Activated CD8-positive, alpha-beta memory T cell treated with anti-CD3 and anti-CD28 coated beads for 24 hours (primary cell): ENCODE data around the gene RAB40B.

ENCODE experiments used
- DNase-seq: peaks from one replicate; pipeline ENCODE4 v3.0.0-alpha.2; 2020

RAB40B gene

DNA sequence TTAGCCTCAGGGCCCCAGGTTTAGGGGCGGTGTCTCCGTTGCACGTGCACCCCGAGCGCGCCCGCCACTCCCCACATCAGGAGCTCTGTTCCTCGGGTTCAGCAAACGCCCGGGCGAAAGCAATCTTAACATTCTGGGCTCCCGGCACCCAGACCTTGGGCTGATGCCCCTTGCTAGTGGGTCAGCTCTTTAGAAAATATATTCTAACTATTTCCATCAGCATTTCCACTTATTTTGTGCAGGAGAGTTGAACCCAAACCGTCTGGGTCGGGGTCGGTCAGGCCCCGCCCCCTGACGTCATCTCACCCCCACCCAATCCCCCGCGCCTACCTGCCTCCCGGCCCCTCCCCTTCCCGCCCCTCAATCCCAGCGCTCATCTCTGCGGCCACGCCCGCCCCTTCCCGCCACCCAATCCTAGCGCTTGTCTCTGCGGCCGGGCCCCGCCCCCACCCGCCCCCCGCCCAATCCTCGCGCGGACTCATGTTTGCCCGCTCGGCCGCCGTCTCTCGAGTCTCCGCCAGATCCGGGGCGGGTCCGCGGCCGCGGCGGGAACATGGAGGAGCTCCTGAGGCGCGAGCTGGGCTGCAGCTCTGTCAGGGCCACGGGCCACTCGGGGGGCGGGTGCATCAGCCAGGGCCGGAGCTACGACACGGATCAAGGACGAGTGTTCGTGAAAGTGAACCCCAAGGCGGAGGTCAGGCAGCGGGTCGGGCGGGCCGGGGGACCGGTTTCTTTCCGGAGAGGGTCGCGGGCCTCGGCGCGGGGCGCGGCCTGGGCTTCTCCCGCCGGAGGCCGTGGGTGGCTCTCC, 17.9 kb upstream of the RAB40B start, which contains the start of gene FN3KRP:
FN3KRP (plus strand) TSS at position 504 of the 808 bp plus-strand sequence; CDS start at position 554, 50 bp downstream.
- DNase-seq, result peak; percentile 92

DNA sequence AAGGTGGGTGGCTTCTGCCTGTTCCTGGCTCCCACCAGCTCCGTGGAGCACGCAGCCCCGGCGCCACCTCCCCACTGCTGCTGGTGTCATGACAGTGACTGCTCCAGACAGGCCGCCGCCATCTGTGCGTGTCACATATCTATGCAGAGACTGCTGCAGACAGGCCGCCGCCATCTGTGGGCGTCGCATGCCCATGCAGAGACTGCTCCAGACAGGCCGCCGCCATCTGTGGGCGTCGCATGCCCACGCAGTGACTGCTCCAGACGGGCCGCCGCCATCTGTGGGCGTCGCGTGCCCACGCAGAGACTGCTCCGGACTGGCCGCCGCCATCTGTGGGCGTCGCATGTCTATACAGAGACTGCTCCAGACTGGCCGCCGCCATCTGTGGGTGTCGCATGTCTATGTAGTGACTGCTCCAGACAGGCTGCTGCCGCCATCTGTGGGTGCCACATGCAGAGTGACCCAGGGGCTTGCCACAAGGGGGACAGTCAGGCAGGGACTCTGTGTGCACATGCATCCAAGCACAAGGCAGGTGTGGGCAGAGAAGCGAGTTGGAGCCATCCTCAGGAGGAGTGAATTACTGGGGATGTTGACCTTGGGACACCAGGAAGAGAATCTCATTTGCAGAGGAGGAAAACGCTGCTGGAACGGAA, 14.7 kb upstream of the RAB40B start:
- DNase-seq, result no peak

DNA sequence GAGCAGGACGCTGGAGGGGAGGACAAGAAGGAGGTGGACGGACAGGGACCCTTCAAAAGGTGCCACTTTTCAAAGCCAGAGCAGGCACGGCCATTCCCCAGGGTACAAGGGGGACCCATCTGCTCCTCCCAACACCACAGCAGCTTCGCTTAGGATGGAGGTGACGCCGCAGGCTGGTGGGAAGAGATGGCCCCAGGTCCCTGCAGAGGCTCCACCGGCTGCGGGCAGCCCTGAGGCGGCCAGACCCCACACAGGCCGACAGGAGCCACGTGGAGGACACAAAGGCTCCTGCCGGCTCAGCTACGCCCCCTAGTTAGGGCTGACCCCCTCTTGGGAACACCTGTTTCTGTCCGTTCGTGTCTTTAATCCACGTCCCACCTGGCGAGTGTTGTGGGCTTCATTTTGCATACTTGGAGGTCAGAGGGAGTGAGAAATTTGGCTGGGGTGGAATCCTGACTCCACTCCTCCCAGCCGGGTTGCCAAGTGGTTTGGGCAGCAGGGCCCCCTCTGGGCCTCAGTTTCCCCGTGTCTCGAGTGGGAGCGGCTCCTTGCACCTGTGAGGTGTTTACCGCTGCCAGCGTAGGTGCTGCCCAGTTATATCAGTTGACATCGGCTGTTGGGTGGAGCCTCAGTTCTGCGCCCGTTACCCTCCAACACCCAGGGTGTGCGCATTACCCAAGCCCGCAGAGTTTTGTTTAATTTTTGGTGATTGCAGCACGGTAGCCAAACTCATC, 12.2 kb upstream of the RAB40B start:
- no peak for DNase-seq

DNA sequence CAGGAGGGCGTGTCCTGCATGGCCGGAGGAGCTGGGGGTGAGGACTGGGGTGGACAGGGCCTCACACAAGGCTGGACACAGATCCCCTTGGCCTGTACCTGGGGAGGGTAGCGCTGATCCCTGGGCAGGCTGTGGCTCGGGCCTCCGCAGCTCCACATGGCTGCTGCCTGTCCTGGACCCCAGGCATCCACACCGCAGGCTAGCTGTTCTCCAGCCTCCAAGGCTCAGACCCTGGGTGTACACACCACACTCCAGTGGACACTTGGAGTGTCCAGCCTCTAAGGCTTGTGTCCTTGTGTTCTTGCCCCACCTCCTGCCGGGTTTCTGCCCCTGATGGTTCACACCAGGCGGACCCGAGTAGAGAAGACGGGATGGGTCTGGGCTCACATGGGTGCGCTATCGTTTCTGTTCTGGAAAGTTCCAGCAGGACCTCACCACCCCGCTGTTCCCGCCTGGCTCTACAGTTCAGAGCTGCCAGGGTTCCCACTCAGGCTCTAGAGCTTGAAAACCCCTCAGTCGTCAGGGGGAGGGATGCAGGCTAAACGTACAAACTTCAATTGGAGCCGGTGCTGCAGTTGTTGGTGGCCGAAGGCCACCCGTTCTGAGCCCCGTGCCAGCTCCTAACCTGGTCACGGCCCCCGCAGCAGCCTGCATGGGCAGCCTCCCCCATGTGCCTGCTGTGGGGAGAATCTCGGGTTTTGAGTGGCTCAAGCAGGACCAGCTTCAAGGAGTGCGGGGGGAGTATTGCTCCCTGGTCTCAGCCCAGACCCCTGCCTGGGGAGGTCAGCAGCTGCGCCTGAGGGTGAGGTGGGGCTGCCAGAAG, 11.4 kb upstream of the RAB40B start:
- DNase-seq, result no peak

DNA sequence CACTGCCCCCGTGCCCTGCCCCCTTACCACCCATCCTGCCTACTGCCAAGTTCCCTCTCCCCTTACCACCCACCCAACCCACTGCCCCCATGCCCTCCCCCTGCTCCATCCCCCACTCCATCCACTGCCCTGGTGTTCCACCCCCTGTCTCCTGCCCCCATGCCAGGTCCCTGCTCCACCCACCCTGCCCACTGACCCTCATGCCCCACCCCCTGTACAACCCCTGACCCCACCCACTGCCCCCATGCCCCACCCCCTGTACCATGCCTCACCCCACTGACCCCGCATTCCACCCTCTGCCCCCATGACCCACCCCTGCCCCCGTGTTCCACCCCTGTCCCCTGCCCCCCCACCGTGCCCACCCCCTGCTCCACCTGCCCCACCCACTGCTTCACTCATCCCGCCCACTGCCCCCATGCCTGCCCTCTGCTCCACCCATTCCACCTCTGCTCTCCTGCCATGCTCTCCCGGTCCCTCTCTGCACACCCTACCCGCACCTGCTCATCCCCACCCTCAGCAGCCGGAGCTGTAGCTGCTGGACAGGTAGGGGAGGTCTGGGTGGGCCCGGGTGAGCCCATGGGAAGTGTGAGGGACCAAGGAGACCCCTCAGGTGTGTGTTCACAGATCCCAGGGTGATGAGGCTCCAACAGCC, 10.7 kb upstream of the RAB40B start:
- DNase-seq, result no peak

DNA sequence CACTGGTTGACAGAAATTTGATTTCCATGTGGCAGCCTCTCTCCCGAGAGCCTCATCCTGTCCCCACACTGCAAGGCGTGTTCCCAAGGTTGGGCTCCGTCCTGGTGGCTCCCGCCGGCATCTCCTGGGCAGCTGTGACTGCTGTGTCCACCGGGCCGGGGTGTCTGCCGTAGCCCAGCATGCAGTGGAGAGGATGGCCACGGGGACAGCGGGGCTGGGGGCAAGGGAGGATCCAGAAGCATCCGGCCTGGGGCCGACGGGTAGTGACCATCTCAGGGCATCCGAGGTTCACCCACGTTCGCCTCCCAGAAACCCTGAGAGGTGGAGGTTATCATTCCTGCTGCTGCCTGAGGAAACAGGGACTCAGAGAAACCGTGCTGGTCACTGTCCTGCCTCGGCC, 7.3 kb upstream of the RAB40B start:
- no peak for DNase-seq

DNA sequence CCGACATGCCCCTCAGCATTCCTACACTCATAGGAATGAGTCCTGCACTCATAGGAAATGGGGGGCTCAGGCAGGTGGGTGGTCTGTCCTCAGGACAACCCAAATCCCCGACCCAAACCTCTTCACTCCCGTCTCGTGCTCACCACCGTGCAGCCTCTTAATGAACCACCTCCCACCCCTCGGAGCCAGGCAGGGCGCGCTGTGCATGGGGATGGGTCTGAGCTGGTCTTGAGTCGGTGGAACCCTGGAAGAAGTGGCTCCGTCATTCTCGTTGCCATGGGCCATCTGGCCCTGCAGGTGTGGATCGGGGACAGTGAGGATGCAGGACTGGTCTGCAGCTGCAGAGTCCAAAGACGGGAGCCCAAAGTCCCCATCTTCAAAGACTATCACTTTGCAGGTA, 6.4 kb upstream of the RAB40B start:
- DNase-seq, result no peak

DNA sequence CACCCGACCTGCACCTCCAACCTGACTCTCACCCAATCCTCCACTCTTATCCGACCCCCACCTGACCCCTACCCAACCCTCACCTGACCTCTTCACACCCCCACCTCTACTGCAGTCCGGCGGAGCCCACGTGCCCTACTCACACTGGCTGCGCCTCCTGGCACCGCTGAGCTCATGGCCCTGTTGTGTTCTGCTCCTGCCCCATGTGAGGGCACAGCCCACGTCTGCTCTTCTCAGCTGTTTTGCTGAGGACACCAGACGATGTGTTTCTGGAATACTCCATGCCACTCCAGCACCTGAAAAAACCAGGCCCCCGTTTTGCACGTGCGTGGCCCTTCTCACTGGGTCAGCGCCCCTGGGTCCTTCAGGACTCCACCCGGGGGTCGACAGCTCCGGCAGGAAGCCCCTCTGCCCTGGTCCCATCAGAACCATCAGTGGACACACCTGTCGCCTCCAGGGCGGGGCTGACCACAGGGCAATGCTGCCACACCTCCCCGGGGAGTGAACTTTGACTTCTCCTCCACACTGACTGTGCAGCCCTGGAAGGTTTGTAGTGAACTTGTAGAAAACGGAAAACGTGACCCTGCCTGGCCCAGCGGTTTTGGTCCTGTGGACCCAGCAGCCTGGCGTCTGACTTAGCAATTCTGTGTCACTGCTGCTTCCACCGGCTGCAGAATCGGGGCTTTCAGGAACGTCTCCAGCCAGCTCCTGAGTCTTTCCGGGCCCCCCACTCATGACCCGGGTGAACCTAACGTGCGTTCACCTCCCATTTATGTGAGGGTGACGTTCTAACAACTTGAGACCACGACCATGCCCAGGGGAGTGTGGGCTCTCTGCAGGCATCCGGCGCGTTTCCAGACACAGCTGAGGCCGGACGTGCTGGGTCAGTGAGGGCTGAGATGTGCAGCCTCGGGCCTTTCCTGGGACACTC, 5.7 kb upstream of the RAB40B start:
- DNase-seq, result no peak

DNA sequence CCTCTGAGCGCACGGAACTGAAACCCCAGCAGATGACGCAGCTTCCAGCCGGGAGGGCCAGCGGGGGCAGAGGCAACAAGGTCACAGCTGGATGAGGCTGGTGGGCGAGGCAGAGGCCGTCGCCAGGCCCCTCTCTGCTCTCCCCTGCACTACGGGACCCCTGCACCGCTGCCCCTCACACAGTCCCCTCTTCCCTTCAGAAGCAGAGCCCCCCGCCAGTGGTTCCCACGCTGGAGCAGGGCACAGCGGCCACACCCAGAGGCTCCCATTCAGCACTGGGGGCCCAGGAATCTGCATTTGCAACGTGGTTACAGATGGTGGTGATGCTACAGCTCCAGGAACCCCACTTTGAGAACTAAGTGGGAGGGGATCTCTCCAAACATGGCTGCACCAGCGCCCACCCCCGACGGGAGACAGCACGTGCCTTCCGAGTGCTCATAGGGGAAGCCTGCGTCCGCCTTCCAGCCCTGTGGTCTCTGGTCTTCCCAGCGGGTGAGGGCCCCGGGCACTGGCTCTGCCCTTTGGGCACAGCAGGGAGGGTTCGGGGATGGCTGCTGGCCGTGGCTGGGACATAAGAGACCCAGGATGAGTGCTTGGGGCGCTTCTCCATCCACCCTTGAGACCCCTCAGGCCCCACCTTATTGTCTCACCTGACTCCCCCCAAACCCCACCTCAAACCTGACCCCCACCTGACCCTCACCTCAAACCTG, 4.7 kb upstream of the RAB40B start:
- DNase-seq, result no peak

DNA sequence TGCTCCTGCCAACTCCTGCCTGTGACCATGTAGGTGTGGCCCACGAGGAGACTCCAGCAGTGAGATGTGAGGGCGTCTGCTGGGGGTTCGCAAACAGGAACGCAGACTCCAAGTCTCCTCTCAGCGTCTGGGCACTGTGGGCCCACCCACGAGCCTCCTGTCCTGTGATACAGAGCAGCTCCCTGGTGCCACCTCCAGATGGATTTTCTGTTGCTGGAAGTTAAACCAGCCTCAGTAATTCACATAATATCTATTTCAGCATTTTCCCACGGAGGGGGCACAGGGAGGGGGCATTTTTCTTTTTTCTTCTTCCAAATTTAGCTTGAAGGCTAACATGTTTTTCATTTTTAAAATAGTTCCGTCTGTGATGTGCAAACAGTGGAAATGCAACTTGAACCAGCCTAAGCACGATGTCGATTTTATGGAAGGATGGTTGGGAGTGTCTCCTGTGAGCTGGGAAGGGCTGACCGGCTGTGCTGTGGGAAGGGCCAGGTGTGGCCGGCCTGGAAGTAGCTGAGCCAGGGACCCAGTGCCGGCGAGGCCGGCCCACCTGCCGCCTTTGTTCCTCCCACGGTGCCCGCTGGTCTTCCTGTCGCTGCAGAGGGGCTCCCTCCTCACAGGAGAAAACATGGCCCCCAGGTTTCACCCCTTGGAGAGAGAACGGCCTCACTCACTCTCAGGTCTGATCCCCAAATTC, 3.9 kb upstream of the RAB40B start:
- no peak for DNase-seq

DNA sequence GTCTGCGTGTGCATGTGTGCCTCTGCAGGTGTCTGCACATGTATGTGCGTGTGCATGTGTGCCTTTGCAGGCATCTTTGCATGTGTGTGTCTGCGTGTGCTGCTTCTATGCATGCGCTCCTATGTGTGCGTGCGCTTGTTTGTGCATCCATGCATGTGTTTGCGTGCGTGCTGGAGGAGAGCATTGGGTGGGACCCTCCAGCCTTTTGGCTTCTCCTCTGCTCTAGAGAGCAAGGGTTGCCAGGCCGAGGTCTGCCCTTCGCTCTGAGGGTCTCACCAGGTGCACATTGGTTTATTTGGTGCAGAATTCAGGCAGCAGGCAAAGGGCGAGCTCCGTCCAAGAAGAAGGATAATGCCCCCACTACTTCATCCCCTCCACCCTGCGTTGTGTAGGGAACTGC, 1.1 kb upstream of the RAB40B start:
- no peak for DNase-seq

DNA sequence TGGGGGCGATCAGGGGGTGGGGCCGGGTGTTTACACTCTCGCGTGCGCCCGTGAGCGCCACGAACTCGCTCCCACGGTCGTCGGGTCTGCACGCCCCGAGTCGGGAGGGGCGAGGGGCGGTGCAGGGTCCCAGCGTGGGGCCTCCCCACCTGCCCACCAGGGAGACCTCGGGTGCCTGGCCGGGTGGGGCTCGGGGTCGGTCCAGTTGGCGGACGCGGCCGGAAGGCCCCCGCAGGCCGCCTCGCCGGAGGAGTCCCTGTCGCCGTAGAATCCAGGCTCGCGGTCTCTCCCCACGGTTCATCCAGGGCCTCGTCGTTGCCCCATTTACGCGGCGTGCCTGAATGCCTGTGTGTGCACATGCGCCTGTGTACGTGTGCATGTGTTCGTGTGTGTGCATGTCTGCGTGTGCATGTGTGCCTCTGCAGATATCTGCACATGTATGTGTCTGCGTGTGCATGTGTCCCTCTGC, 510 bp upstream of the RAB40B start:
- no peak for DNase-seq

DNA sequence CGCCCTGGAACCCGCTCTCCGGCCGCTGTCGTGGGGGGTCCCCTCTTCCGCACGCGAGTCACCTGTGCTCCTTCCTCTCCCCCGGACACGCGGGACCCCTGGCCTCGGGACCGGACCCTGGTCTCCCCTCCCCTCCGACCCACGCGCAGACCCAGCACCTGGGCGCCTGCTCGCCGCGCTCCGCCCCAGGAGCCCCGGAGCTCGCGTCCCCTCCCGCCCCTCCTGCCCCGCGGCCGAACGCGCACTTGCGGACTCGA, 762 bp downstream of the RAB40B start:
- no peak for DNase-seq

DNA sequence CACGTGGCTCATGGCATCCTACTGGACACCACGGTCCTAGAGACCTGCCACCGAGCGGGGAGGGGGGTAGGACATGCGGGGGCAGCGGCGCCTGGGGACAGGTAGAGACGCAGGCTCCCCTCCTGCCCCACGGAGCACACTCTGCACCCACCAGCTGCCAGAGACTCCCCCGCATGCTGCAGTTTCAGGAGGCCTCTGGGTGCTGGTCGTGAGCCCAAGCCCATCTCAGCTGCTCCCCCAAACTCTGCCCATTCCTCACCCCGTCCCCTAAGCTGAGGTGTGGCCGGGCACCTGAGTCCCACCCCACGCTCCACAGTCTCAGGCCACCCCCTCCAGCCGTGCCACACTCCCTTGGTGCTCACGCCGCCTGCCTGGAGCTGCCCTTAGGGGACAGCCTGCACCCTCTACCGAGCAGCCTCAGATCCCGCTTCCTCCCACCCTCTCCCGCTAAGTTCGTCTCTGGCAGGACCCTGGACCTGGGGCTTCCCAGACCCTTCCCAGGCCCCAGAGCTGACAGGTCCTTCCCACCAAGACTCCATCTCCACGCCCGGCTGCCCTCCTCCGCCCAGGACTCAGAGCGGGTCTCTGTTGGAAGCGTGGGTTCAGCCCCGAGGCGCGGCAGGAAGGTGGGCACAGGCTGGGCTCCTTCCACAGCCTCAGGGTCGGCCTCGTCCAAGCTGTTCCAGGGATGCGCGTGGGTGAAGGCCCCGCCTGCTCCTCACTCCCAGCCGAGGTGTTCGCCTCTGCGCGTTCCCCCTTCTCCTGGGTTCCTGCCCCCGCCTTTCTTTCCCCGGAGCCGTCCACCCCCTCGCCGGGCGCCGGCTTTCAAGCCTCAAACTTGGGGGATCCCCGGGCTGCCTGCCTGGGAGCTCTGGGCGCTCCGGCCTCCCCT, 1.3 kb downstream of the RAB40B start:
- DNase-seq, result peak; percentile 63

DNA sequence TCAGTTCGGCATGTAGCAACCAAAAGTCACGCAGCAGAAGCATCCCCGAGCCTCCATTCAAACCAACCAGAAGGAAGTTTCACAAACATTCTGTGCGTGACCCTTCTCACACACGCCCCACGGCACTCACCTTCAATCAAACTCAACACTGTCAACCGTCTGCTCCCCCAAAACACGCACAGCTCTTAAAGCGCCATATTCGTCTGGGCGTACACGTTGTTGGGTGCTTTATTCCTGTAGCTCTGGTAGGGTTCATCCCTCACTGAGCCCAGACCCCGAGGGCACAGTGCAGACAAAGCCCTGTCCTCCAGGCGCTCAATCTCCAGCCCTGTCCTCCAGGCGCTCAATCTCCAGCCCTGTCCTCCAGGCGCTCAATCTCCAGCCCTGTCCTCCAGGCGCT, 2.2 kb downstream of the RAB40B start:
- DNase-seq, result no peak

DNA sequence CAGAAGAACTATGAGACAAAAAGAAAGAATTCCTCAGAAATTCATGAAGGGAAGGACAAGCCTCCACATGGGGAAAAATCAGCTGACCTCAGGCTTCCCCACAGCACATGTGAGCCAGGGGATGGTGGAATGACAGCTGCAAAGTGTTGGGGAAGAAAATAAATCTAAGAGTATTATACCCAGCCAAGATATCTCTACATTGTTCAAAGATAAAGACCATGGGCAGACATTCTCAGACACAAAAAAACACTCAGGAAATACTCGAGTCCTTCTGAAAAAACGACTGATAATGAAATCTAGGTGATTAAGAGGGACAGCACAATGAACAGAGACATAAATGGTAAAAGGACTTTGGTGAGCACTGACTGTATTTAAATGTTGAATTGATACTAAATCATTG, 3.9 kb downstream of the RAB40B start:
- DNase-seq, result no peak

DNA sequence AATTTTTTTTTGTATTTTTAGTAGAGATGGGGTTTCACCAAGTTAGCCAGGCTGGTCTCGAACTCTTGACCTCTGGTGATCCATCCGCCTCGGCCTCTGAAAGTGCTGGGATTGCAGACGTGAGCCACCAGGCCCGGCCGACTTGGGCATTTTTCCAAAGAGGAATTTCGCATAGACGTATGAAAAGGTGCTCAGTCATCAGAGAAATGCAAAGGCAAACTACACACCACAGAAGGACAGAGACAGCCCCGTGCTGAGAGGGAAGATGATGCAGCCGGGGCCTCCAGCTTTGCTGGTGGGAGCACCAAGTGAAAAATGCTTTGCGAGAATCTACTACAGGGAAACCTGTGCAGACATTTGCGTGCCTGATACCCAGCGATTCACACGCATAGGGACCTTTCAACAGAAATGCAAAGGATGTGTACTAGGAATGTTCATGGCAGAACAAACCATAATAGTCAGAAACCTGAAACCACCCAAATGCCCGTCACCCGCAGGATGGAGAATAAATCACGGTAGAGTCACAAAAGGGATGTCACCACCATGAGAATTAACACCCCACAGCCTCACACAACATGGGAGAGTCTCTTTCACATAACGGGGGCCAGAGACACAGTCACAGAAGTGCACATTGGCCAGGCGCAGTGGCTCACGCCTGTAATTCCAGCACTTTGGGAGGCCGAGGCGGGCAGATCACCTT, 5.2 kb downstream of the RAB40B start:
- no peak for DNase-seq

DNA sequence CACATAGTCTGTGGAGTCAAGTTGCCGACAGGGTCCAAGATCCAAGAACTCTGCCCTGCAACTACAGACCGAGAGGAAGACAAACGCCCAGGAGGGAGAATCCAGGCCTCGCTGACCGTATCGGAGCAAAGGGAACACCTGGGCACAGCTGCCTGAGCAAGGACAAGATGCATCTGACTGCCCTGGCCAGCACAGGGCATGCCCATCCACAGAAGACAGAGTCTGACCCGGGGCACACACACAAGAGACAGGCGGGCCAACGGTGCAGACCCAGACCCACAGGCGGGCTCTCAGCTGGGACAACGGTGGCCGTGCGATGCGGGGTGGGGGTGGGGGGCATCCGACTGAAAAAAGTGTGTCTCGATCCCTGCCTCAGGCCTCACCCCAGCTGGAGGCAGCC, 6.2 kb downstream of the RAB40B start:
- no peak for DNase-seq
